ENCODE results near the gene UROC1. TPM values are rescaled to one million over a fixed set of nuclear protein-coding genes. Genes with fewer than 3 reads are reported as not detected.

UROC1 gene
- total and polyA plus RNA-seq, 2 of the 13 experiments (the other 11 are each of a cell fraction or from before 2014, with no cell fraction given), result 0.71 to 1.3 TPM

- Histone ChIP-seq H3K4me1 (ENCODE audit: insufficient read depth, low read length) (peaks cover 21% of the 10 kb centered on the region), H3K4me3 (replicated peaks in 1 of 3; ENCODE audit: insufficient read depth in 1 of 3, low read depth in 2 of 3, low read length in 3 of 3) (no peak overlapping the region), H3K27ac (ENCODE audit: extremely low read length, insufficient read depth, low read length) (no peak overlapping the region), H3K27me3 (ENCODE audit: control insufficient read depth in 1 of 2, insufficient read depth in 2 of 2, low read length in 2 of 2) (no peaks in the 10 kb centered on the region; a peak in 1 of 5 replicates), H4K20me1 (ENCODE audit: insufficient read depth, low read length) (no peaks in the 10 kb centered on the region), H3K9ac (ENCODE audit: insufficient read depth, low read depth, low read length) (no peak overlapping the region), H3K9me3 (ENCODE audit: low read length) (no peaks in the 10 kb centered on the region), H2AFZ (ENCODE audit: low read length) (no peak overlapping the region), H3K4me2 (ENCODE audit: low read depth, low read length) (no peak overlapping the region), H3K79me2 (ENCODE audit: insufficient read depth, low read length) (no peaks in the 10 kb centered on the region), H3K36me3 (replicated peaks in 1 of 2; ENCODE audit: control insufficient read depth in 1 of 2, insufficient read depth in 2 of 2, low read length in 2 of 2) (no peaks in the 10 kb centered on the region)
- CTCF ChIA-PET (ENCODE audit: low intra/inter-chr PET ratio, low total read pairs), result no interaction called here
- ATAC-seq, result no peak
- WGBS (ENCODE audit: low lambda C conversion rate), result 45% methylated on average over 6 of the region's 14 CpGs
- FAIRE-seq, result no peak
- no peak for DNase-seq (ENCODE audit: low spot score)
- no TSS peak for BruUV-seq (replicated peaks)
- intact Hi-C loops (cut with micrococcal nuclease; ENCODE audit: unreplicated experiment), result loop anchor here (10.0 kb wide), 1 partner anchor 62 kb away; the partner anchor contains the start of gene C3orf22
- POLR2A ChIA-PET, result no interaction called here
- TF ChIP-seq NFYB (CRISPR knock-in tag; IDR thresholded peaks at IDR 0.05), result no peak
- no peak for TF ChIP-seq NFKB2 (CRISPR knock-in tag; IDR thresholded peaks at IDR 0.05; ENCODE audit: borderline replicate concordance)
- no peak for TF ChIP-seq ZNF24 (IDR thresholded peaks at IDR 0.05)
- TF ChIP-seq, protein P1, sequence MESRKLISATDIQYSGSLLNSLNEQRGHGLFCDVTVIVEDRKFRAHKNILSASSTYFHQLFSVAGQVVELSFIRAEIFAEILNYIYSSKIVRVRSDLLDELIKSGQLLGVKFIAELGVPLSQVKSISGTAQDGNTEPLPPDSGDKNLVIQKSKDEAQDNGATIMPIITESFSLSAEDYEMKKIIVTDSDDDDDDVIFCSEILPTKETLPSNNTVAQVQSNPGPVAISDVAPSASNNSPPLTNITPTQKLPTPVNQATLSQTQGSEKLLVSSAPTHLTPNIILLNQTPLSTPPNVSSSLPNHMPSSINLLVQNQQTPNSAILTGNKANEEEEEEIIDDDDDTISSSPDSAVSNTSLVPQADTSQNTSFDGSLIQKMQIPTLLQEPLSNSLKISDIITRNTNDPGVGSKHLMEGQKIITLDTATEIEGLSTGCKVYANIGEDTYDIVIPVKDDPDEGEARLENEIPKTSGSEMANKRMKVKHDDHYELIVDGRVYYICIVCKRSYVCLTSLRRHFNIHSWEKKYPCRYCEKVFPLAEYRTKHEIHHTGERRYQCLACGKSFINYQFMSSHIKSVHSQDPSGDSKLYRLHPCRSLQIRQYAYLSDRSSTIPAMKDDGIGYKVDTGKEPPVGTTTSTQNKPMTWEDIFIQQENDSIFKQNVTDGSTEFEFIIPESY (CRISPR knock-in tag; IDR thresholded peaks at IDR 0.05), result peak; percentile 35; the same call in 1 of the 2 replicates
- in situ Hi-C loops (cut with HindIII; ENCODE audit: extremely low pct_ligation_motif_present, low pct_unique_long_range_greater_than_20kb), result no loop called here
Measured at GRCh38 chr3:126493051-126493450, 24.5 kb downstream of the UROC1 start.

DNA sequence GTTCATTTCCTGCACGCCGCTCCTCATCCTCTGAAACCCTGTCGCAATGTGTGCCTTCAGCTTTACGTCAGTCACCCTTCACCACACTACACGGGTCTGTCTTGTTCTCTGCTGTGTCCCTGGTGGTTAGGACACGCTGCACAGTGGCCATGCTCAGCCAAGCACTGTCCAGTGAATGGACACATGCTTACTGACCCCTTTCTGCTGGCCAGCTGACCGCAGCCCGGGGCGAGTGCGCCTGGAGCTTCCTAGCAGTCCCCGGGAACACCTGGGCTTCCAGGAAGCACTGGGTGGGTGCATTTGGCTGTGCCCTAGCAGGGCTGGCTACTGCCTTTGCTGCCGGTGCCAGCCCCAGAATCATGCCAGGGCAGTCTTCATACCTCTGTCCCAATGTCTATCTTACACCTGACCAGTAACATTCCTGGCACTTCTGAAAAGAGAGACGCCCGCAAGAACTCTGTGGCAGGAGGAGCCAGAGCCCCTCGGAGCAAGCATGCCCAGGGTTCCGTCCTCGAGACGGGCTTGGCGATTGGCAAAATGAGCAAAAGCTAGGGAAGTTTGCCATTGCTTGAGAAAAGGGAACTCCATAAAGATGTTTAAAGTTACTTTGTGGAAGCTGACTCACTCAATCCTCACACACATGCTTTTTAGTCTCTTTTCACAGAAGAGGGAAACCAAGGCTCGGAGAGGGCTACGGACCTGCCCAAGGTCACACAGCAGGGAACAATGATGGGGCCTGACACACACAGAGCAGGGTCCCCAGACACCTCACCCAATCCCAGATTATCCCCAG lies 26.2 kb downstream of the UROC1 start:
- ChIA-PET POLR2A (interaction anchor here (0.7 to 0.9 kb wide), 2 partner anchors 16 to 32 kb away, joined by 3 to 4 read pairs; partner anchors contain the start of gene ZXDC), CTCF (ENCODE audit: low intra/inter-chr PET ratio, low total read pairs) (no interaction called here)
- DNase-seq (ENCODE audit: low spot score) (no peak), FAIRE-seq (no peak), ATAC-seq (no peak)
- WGBS (ENCODE audit: low lambda C conversion rate), result 73% methylated on average over 17 of the region's 21 CpGs
- Histone ChIP-seq H3K4me3 (replicated peaks in 1 of 3; ENCODE audit: insufficient read depth in 1 of 3, low read depth in 2 of 3, low read length in 3 of 3) (no peak overlapping the region), H2AFZ (ENCODE audit: low read length) (no peak overlapping the region), H3K79me2 (ENCODE audit: insufficient read depth, low read length) (no peaks in the 10 kb centered on the region), H3K9ac (ENCODE audit: insufficient read depth, low read depth, low read length) (no peak overlapping the region), H3K4me1 (ENCODE audit: insufficient read depth, low read length) (peaks cover 29% of the 10 kb centered on the region), H4K20me1 (ENCODE audit: insufficient read depth, low read length) (no peaks in the 10 kb centered on the region), H3K36me3 (replicated peaks in 1 of 2; ENCODE audit: control insufficient read depth in 1 of 2, insufficient read depth in 2 of 2, low read length in 2 of 2) (no peaks in the 10 kb centered on the region), H3K9me3 (ENCODE audit: low read length) (no peaks in the 10 kb centered on the region), H3K27me3 (ENCODE audit: control insufficient read depth in 1 of 2, insufficient read depth in 2 of 2, low read length in 2 of 2) (no peaks in the 10 kb centered on the region; a peak in 1 of 5 replicates), H3K4me2 (ENCODE audit: low read depth, low read length) (no peak overlapping the region), H3K27ac (ENCODE audit: extremely low read length, insufficient read depth, low read length) (no peak overlapping the region)
- in situ Hi-C loops (cut with HindIII; ENCODE audit: extremely low pct_ligation_motif_present, low pct_unique_long_range_greater_than_20kb), result no loop called here
- intact Hi-C loops (cut with micrococcal nuclease; ENCODE audit: unreplicated experiment), result loop anchor here (10.0 kb wide), 1 partner anchor 63 kb away; the partner anchor contains the start of gene C3orf22
- no TSS peak for BruUV-seq (replicated peaks)
- TF ChIP-seq ATAD3A (CRISPR knock-in tag; IDR thresholded peaks at IDR 0.05) (no peak), SNAI1 (CRISPR knock-in tag; IDR thresholded peaks at IDR 0.05; ENCODE audit: borderline replicate concordance) (no peak), ATF7-NPFF (CRISPR knock-in tag; IDR thresholded peaks at IDR 0.05; ENCODE audit: low read depth) (no peak), SMYD3 (CRISPR knock-in tag; IDR thresholded peaks at IDR 0.05) (no peak), FOSL2 (CRISPR knock-in tag; IDR thresholded peaks at IDR 0.05) (no peak), MXD1 (CRISPR knock-in tag; IDR thresholded peaks at IDR 0.05) (no peak), ARNTL (CRISPR knock-in tag; IDR thresholded peaks at IDR 0.05) (no peak), ATF1 (CRISPR knock-in tag; IDR thresholded peaks at IDR 0.05) (no peak), RFXAP (CRISPR knock-in tag; IDR thresholded peaks at IDR 0.05; ENCODE audit: borderline replicate concordance) (no peak), NFATC3 (CRISPR knock-in tag; IDR thresholded peaks at IDR 0.05) (no peak)
- TF ChIP-seq, protein P2, sequence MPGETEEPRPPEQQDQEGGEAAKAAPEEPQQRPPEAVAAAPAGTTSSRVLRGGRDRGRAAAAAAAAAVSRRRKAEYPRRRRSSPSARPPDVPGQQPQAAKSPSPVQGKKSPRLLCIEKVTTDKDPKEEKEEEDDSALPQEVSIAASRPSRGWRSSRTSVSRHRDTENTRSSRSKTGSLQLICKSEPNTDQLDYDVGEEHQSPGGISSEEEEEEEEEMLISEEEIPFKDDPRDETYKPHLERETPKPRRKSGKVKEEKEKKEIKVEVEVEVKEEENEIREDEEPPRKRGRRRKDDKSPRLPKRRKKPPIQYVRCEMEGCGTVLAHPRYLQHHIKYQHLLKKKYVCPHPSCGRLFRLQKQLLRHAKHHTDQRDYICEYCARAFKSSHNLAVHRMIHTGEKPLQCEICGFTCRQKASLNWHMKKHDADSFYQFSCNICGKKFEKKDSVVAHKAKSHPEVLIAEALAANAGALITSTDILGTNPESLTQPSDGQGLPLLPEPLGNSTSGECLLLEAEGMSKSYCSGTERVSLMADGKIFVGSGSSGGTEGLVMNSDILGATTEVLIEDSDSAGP (CRISPR knock-in tag; IDR thresholded peaks at IDR 0.05; ENCODE audit: borderline replicate concordance), result no peak
